B cell (primary cell): ENCODE measurements around the gene VIPR2. TPM values are rescaled to one million over a fixed set of nuclear protein-coding genes. Genes with fewer than 3 reads are reported as not detected.

Experiments used
- ATAC-seq: fragments of 200-7000 bp; cut with Tn5 transposase; one replicate; pipeline ENCODE4 v1.10.0; 2021; ENCODE audit warnings: low read depth, mild to moderate bottlenecking, moderate number of reproducible peaks, moderate library complexity
- CTCF ChIA-PET: fragments of 350-600 bp; sonication (Branson Sonifier 250); formaldehyde crosslinking; loops from one replicate; lab custom pipeline; 2021; ENCODE audit warnings: antibody characterized with exemption, inconsistent platforms; lab: Charles Lee
- POLR2A ChIA-PET: fragments of 350-600 bp; sonication (Branson Sonifier 250); formaldehyde crosslinking; loops from one replicate; lab custom pipeline; 2021; ENCODE audit warnings: antibody characterized with exemption; lab: Charles Lee
- DNase-seq: peaks from one replicate; pipeline ENCODE4 v3.0.0; 2013
- H2AFZ ChIP-seq: 2 replicates; pipeline ENCODE4 v1.6.1; 2012; ENCODE audit warnings: mild to moderate bottlenecking, low read depth, low read length; ENCODE audit not compliant: insufficient read depth, poor library complexity, severe bottlenecking
- H3K27ac ChIP-seq, 2 donors: 1 replicate in 1 of 2; 2 replicates in 1 of 2; pipeline ENCODE4 v1.5.1; 2012 to 2013; ENCODE audit warnings: low read length in 2 of 2, mild to moderate bottlenecking in 2 of 2, moderate library complexity in 1 of 2
- H3K27me3 ChIP-seq, 4 experiments: fragments of 200-600 bp in 1 of 4; sonication (generic) in 1 of 4; replicated peaks in 1 of 4; 1 replicate in 2 of 4; 2 replicates in 2 of 4; pipeline versions ENCODE4 v1.6.1 to v1.7.0; 2013 to 2016; ENCODE audit warnings: low read length in 3 of 4, mild to moderate bottlenecking in 2 of 4, mixed read lengths in 1 of 4, moderate library complexity in 1 of 4; ENCODE audit not compliant: insufficient read depth in 4 of 4, control insufficient read depth in 3 of 4; ENCODE audit errors: control extremely low read depth in 1 of 4
- H3K36me3 ChIP-seq, 2 experiments: replicated peaks in 1 of 2; 1 replicate in 1 of 2; 2 replicates in 1 of 2; pipeline versions ENCODE4 v1.6.1 to v1.7.1; 2013; ENCODE audit warnings: low read length in 1 of 2; ENCODE audit not compliant: insufficient read depth in 2 of 2, control insufficient read depth in 1 of 2; ENCODE audit errors: control extremely low read depth in 1 of 2, extremely low read depth in 1 of 2
- H3K4me1 ChIP-seq, 2 donors: fragments of 200-600 bp in 1 of 2; sonication (generic) in 1 of 2; 1 replicate in 1 of 2; 2 replicates in 1 of 2; pipeline versions ENCODE4 v1.5.1 to v1.6.1; 2013 to 2017; ENCODE audit warnings: low read length in 2 of 2; ENCODE audit not compliant: control insufficient read depth in 2 of 2, insufficient read depth in 2 of 2
- H3K4me2 ChIP-seq: replicated peaks from 2 replicates; pipeline ENCODE3; 2012; ENCODE audit warnings: mild to moderate bottlenecking, low read depth, low read length; ENCODE audit not compliant: poor library complexity, severe bottlenecking
- H3K4me3 ChIP-seq, 5 experiments: fragments of 200-600 bp in 1 of 5; sonication (generic) in 1 of 5; 1 replicate in 3 of 5; 2 replicates in 2 of 5; pipeline versions ENCODE4 v1.5.1 to v1.7.0; 2011 to 2016; ENCODE audit warnings: low read length in 4 of 5, mild to moderate bottlenecking in 4 of 5, low read depth in 2 of 5, control low read depth in 1 of 5, moderate library complexity in 1 of 5; ENCODE audit not compliant: insufficient read depth in 1 of 5; ENCODE audit errors: control extremely low read depth in 1 of 5, extremely low read depth in 1 of 5
- H3K79me2 ChIP-seq: fragments of 200-600 bp; sonication (generic); one replicate; pipeline ENCODE4 v1.6.0; 2016; ENCODE audit warnings: low read length; ENCODE audit not compliant: control insufficient read depth, insufficient read depth
- H3K9ac ChIP-seq: fragments of 200-600 bp; sonication (generic); 2 replicates; pipeline ENCODE4 v1.6.1; 2017; ENCODE audit warnings: mild to moderate bottlenecking, low read length, moderate library complexity
- H3K9me3 ChIP-seq, 3 donors: one replicate each; pipeline versions ENCODE4 v1.6.1 to v1.7.1; 2013; ENCODE audit warnings: low read length in 2 of 3; ENCODE audit not compliant: control insufficient read depth in 2 of 3, insufficient read depth in 1 of 3; ENCODE audit errors: control extremely low read depth in 1 of 3
- H4K20me1 ChIP-seq: 2 replicates; pipeline ENCODE4 v1.6.0; 2012; ENCODE audit warnings: mild to moderate bottlenecking, low read length; ENCODE audit not compliant: insufficient read depth, control insufficient read depth, poor library complexity, severe bottlenecking
- H3K27ac Mint-ChIP-seq: one replicate; pipeline ENCODE4 v1.8.0; 2021; ENCODE audit warnings: mixed read lengths
- H3K27me3 Mint-ChIP-seq: one replicate; pipeline ENCODE4 v1.8.0; 2021; ENCODE audit warnings: mixed read lengths
- H3K4me1 Mint-ChIP-seq: one replicate; pipeline ENCODE4 v1.8.0; 2021; ENCODE audit warnings: mixed read lengths
- H3K4me3 Mint-ChIP-seq: one replicate; pipeline ENCODE4 v1.8.0; 2021; ENCODE audit warnings: mixed read lengths
- H3K9me3 Mint-ChIP-seq: one replicate; pipeline ENCODE4 v1.8.0; 2022; ENCODE audit warnings: mixed read lengths; ENCODE audit not compliant: insufficient read depth
- CTCF ChIP-seq: fragments of 200-600 bp; IDR thresholded peaks from one replicate; pipeline ENCODE4 v1.8.0; 2022; ENCODE audit warnings: antibody characterized with exemption, mild to moderate bottlenecking
- EZH2 ChIP-seq: IDR thresholded peaks from 2 replicates; pipeline ENCODE4 v1.6.1; 2012; ENCODE audit warnings: borderline replicate concordance, low read depth, mild to moderate bottlenecking, moderate library complexity, low read length; ENCODE audit not compliant: insufficient read depth, poor library complexity, severe bottlenecking
- WGBS: methylation state at CpG from one replicate; pipeline ENCODE4 v1.1.5; 2013; ENCODE audit warnings: missing lambda C conversion rate; ENCODE audit not compliant: insufficient coverage; 5-methylcytosine and 5-hydroxymethylcytosine counted together
- intact Hi-C: fragments of 100-400 bp; cut with micrococcal nuclease; formaldehyde crosslinking; loops from one replicate; pipeline ENCODE4 v1.10.0; 2022
- polyA plus RNA-seq: library from polyadenylated mRNA; depleted of rRNA; stranded (reverse); fragments of >200 nt; gene quantifications from 2 replicates; pipeline ENCODE4 v1.2.3, GENCODE V29; 2012
- total RNA-seq, 2 donors: library from RNA; stranded (reverse); fragments of 120-200 nt in 1 of 2; gene quantifications; 1 replicate in 1 of 2; 2 replicates in 1 of 2; pipeline versions ENCODE4 v1.2.3 to v1.2.4, GENCODE V29; 2013 to 2022

VIPR2 gene
- total and polyA plus RNA-seq, 2 donors (not counting 1 experiment from before 2014, with no cell fraction given), result not detected

- ATAC-seq (no peak), DNase-seq (no peak)
- intact Hi-C loops, result no loop called here
- no peaks in the 10 kb centered on the region for H3K36me3 ChIP-seq
- H3K4me3 Mint-ChIP-seq, result no peak overlapping the region
- H4K20me1 ChIP-seq, result no peaks in the 10 kb centered on the region
- H3K27ac Mint-ChIP-seq, result no peak overlapping the region
- no peaks in the 10 kb centered on the region for H3K27me3 Mint-ChIP-seq
- no peaks in the 10 kb centered on the region for H3K4me1 Mint-ChIP-seq
- H3K9me3 Mint-ChIP-seq, result peaks cover 2% of the 10 kb centered on the region
- 77% methylated on average over 13 of the region's 15 CpGs for WGBS
- H3K27ac ChIP-seq, result no peak overlapping the region
- no peaks in the 10 kb centered on the region for H3K27me3 ChIP-seq
- H3K9ac ChIP-seq, result no peak overlapping the region
- ChIA-PET POLR2A (no interaction called here), CTCF (no interaction called here)
- H3K4me1 ChIP-seq, result no peaks in the 10 kb centered on the region
- no peaks in the 10 kb centered on the region for H3K9me3 ChIP-seq
- H3K79me2 ChIP-seq, result no peaks in the 10 kb centered on the region
- H3K4me2 ChIP-seq, result no peak overlapping the region
- no peak overlapping the region for H3K4me3 ChIP-seq
- TF ChIP-seq EZH2, result no peak
- TF ChIP-seq CTCF, result no peak
- H2AFZ ChIP-seq, result no peak overlapping the region
Measured at GRCh38 chr7:159049266-159050025, 95.2 kb downstream of the VIPR2 start.

GRCh38 chr7:159048656-159049055, 96.0 kb downstream of the VIPR2 start:
- H3K27me3 Mint-ChIP-seq, result no peaks in the 10 kb centered on the region
- CTCF ChIA-PET, result no interaction called here
- Histone ChIP-seq H2AFZ (no peak overlapping the region), H3K27me3 (no peaks in the 10 kb centered on the region), H3K79me2 (no peaks in the 10 kb centered on the region), H3K9me3 (peaks cover 0 to 4% (median 0%) of the 10 kb centered on the region in 3 donors), H3K9ac (no peak overlapping the region), H3K36me3 (no peaks in the 10 kb centered on the region), H3K4me3 (no peak overlapping the region), H4K20me1 (no peaks in the 10 kb centered on the region), H3K27ac (no peak overlapping the region), H3K4me2 (no peak overlapping the region), H3K4me1 (no peaks in the 10 kb centered on the region)
- intact Hi-C loops, result no loop called here
- no peak for ATAC-seq
- 82% methylated on average over 2 of the region's 2 CpGs for WGBS
- POLR2A ChIA-PET, result no interaction called here
- no peak overlapping the region for H3K4me3 Mint-ChIP-seq
- no peaks in the 10 kb centered on the region for H3K4me1 Mint-ChIP-seq
- peaks cover 2% of the 10 kb centered on the region for H3K9me3 Mint-ChIP-seq
- no peak for TF ChIP-seq EZH2
- no peak for TF ChIP-seq CTCF
- no peak overlapping the region for H3K27ac Mint-ChIP-seq
- no peak for DNase-seq
